Chondrocyte (in vitro differentiated cells): Measurements from ENCODE around the gene GCNT1. TPM values are rescaled to one million over a fixed set of nuclear protein-coding genes. Genes with fewer than 3 reads are reported as not detected.
A peak's percentile ranks its signal among the peaks of the same experiment; 100 is the strongest.

Experiments used
- DNase-seq: peaks from one replicate; pipeline ENCODE4 v3.0.0; 2021; ENCODE audit warnings: mixed read lengths, low spot score
- H3K27ac Mint-ChIP-seq: one replicate; pipeline ENCODE4 v1.8.0; 2021; ENCODE audit warnings: mild to moderate bottlenecking, moderate library complexity, mixed read lengths; ENCODE audit not compliant: unreplicated experiment
- H3K27me3 Mint-ChIP-seq: 2 replicates; pipeline ENCODE4 v1.8.0; 2021; ENCODE audit warnings: low read depth, mixed read lengths
- H3K36me3 Mint-ChIP-seq: 2 replicates; pipeline ENCODE4 v1.8.0; 2021; ENCODE audit warnings: low read depth, mixed read lengths
- H3K4me1 Mint-ChIP-seq: 2 replicates; pipeline ENCODE4 v1.8.0; 2021; ENCODE audit warnings: low read depth, mild to moderate bottlenecking, mixed read lengths
- H3K4me3 Mint-ChIP-seq: one replicate; pipeline ENCODE4 v1.8.0; 2021; ENCODE audit warnings: mild to moderate bottlenecking, moderate library complexity, mixed read lengths; ENCODE audit not compliant: unreplicated experiment
- H3K9me3 Mint-ChIP-seq: 2 replicates; pipeline ENCODE4 v1.8.0; 2021; ENCODE audit warnings: low read depth, mixed read lengths
- total RNA-seq: library from RNA; stranded (reverse); gene quantifications from 3 replicates; pipeline ENCODE4 v1.2.1, GENCODE V29; 2021
- TF ChIP-seq, protein P1 (sequence below): fragments of 200-600 bp; sonication (generic); IDR thresholded peaks from 2 replicates; pipeline ENCODE4 v1.5.0; 2021; ENCODE audit warnings: antibody characterized with exemption, mild to moderate bottlenecking, moderate library complexity

The GCNT1 gene
- total RNA-seq, 1 donor from 2014 or later = 11.0 TPM

DNA sequence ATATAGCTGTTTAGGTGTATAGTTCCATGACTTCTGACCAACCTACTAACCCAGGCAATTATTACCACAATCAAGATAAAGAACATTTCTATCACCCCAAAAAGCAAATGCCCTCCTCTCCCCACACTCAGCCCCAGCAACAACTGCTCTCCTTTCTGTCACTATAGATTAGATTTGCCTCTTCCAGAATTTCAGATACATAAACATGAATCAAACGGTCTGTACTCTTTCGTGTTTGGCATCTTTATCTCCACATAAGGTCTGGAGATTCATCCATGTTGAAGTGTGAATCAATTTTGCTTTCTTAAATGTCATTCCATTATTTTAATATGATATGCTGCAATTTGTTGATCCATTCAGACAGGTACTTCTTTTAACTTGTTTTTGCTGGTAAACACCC, 10.5 kb upstream of the GCNT1 start:
- TF ChIP-seq, protein P1, sequence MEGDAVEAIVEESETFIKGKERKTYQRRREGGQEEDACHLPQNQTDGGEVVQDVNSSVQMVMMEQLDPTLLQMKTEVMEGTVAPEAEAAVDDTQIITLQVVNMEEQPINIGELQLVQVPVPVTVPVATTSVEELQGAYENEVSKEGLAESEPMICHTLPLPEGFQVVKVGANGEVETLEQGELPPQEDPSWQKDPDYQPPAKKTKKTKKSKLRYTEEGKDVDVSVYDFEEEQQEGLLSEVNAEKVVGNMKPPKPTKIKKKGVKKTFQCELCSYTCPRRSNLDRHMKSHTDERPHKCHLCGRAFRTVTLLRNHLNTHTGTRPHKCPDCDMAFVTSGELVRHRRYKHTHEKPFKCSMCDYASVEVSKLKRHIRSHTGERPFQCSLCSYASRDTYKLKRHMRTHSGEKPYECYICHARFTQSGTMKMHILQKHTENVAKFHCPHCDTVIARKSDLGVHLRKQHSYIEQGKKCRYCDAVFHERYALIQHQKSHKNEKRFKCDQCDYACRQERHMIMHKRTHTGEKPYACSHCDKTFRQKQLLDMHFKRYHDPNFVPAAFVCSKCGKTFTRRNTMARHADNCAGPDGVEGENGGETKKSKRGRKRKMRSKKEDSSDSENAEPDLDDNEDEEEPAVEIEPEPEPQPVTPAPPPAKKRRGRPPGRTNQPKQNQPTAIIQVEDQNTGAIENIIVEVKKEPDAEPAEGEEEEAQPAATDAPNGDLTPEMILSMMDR = no peak
- no peak for DNase-seq
- no peaks in the 10 kb centered on the region for H3K36me3 Mint-ChIP-seq
- H3K9me3 Mint-ChIP-seq = no peaks in the 10 kb centered on the region
- no peak overlapping the region for H3K4me3 Mint-ChIP-seq
- no peaks in the 10 kb centered on the region for H3K27me3 Mint-ChIP-seq
- no peak overlapping the region for H3K27ac Mint-ChIP-seq
- peaks cover 20% of the 10 kb centered on the region for H3K4me1 Mint-ChIP-seq

DNA sequence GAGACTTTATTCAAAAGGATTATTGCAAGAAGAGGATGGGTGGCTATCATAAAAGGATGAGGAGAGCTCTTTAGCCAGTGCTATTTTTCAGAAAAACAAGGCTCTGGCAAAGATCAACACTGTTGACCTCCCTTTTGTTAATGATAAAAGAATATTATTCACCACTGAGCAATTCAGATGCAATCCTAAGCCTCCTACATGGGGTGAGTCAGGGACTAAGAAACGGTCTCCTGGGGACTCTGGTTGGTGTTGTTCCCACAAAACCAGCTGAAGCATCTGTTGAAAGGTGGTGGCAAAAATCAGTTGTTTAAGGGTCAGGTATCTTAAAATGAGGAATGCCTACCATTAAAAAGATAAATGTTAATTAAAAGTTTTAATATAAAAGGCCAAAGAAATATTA, 7.7 kb upstream of the GCNT1 start:
- no peaks in the 10 kb centered on the region for H3K36me3 Mint-ChIP-seq
- H3K4me1 Mint-ChIP-seq = peaks cover 28% of the 10 kb centered on the region
- no peak for DNase-seq
- no peak overlapping the region for H3K4me3 Mint-ChIP-seq
- H3K9me3 Mint-ChIP-seq = no peaks in the 10 kb centered on the region
- TF ChIP-seq, protein P1 = no peak
- H3K27ac Mint-ChIP-seq = peak overlapping the region; percentile 34
- no peaks in the 10 kb centered on the region for H3K27me3 Mint-ChIP-seq

DNA sequence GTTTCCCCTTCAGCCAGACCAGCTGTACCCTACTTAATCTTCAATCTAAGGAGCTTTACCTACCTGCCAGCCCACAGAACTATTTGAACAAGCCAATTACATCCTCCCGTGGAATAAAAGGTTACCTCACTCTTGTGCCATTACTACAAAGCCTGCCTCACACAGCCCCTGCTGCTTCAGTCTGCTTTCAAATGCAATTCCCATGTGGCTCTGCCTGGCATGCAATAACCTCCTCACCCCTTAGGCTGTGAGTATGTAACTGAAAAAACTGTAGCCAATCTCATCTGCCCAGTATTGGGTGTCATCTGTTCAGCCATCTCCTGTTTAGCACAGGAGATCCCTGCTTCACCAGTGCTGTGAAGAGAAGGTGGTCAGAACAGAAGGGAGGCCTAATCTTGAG, 6.1 kb upstream of the GCNT1 start:
- Mint-ChIP-seq H3K36me3 (no peaks in the 10 kb centered on the region), H3K4me3 (no peak overlapping the region), H3K9me3 (no peaks in the 10 kb centered on the region), H3K4me1 (peaks cover 27% of the 10 kb centered on the region), H3K27ac (no peak overlapping the region), H3K27me3 (no peaks in the 10 kb centered on the region)
- DNase-seq = no peak
- TF ChIP-seq, protein P1 = no peak

DNA sequence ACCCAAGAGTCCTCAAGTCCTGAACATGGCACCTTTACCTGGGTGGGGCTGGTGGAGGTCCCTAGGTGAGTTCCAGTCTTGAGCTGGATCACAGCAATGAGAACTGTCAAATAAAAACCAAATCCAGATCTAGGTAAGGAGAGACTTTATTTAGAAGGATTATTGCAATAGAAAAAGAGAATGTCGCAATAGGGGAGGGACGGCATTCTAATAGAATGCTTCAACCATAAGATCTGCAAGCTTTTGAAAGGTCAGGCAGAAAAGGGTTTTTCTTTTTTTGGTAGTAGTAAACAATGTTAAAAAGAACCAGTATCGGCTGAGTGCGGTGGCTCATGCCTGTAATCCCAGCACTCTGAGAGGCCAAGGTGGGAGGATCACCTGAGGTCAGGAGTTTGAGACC, 5.2 kb upstream of the GCNT1 start:
- Mint-ChIP-seq H3K9me3 (no peaks in the 10 kb centered on the region), H3K4me3 (no peak overlapping the region), H3K27me3 (no peaks in the 10 kb centered on the region), H3K36me3 (no peaks in the 10 kb centered on the region), H3K4me1 (peaks cover 30% of the 10 kb centered on the region), H3K27ac (no peak overlapping the region)
- TF ChIP-seq, protein P1 = no peak
- no peak for DNase-seq

DNA sequence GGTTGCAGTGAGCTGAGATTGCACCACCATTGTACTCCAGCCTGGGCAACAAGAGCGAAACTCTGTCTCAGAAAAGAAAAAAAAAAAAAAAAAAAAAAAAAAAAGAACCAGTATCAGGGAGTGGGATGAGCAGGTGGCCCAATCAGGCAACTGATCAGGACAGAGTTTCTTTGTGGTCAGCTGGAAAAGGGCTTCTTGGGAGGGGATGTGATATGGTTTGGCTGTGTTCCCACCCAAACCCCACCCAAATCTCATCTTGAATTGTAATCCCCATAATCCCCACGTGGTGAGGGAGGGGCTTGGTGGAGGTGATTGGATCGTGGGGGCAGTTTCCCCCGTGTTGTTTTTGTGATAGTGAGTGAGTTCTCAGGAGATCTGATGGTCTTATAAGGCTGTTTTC, 4.7 kb upstream of the GCNT1 start:
- Mint-ChIP-seq H3K4me1 (peaks cover 31% of the 10 kb centered on the region), H3K27ac (no peak overlapping the region), H3K27me3 (no peaks in the 10 kb centered on the region), H3K4me3 (no peak overlapping the region), H3K36me3 (no peaks in the 10 kb centered on the region), H3K9me3 (no peaks in the 10 kb centered on the region)
- TF ChIP-seq, protein P1 = no peak
- DNase-seq = no peak
